MCF 10A (cell line): ENCODE measurements around the gene TFCP2L1. TPM values are rescaled to one million over a fixed set of nuclear protein-coding genes. Genes with fewer than 3 reads are reported as not detected.

Experiments
- BruUV-seq: library from RNA; stranded (reverse); fragments of 400-500 nt; replicated peaks from 2 replicates; lab custom pipeline; 2021; lab: Mats Ljungman, UMichigan
- CTCF ChIA-PET: fragments of 300-600 bp; sonication (Branson Sonifier 250); formaldehyde crosslinking; extraction: SDS; loops from one replicate; lab custom pipeline; 2021; ENCODE audit warnings: antibody characterized with exemption, inconsistent platforms; lab: Yijun Ruan, JAX
- POLR2A ChIA-PET: fragments of 300-600, 350-650 bp; sonication (Branson Sonifier 250); formaldehyde crosslinking; extraction: SDS; loops from one replicate; lab custom pipeline; 2020; ENCODE audit warnings: antibody characterized with exemption, inconsistent platforms; lab: Yijun Ruan, JAX
- DNase-seq: peaks from one replicate; pipeline ENCODE4 v3.0.0-alpha.2; 2018; ENCODE audit not compliant: unreplicated experiment
- H3K27ac Mint-ChIP-seq: one replicate; pipeline ENCODE4 v1.8.0; 2022; ENCODE audit warnings: mild to moderate bottlenecking, low read depth, mixed read lengths; ENCODE audit not compliant: unreplicated experiment
- H3K27me3 Mint-ChIP-seq: one replicate; pipeline ENCODE4 v1.8.0; 2022; ENCODE audit warnings: mixed read lengths; ENCODE audit not compliant: insufficient read depth, unreplicated experiment
- H3K36me3 Mint-ChIP-seq: one replicate; pipeline ENCODE4 v1.8.0; 2022; ENCODE audit warnings: mild to moderate bottlenecking, moderate library complexity, mixed read lengths; ENCODE audit not compliant: insufficient read depth, unreplicated experiment
- H3K4me1 Mint-ChIP-seq: one replicate; pipeline ENCODE4 v1.8.0; 2022; ENCODE audit warnings: mixed read lengths; ENCODE audit not compliant: insufficient read depth, unreplicated experiment
- H3K4me3 Mint-ChIP-seq: one replicate; pipeline ENCODE4 v1.8.0; 2022; ENCODE audit warnings: mild to moderate bottlenecking, moderate library complexity, mixed read lengths; ENCODE audit not compliant: unreplicated experiment
- H3K9me3 Mint-ChIP-seq: one replicate; pipeline ENCODE4 v1.8.0; 2022; ENCODE audit warnings: mixed read lengths; ENCODE audit not compliant: unreplicated experiment
- intact Hi-C: fragments of 100-400 bp; cut with micrococcal nuclease; formaldehyde crosslinking; loops from 2 replicates; pipeline ENCODE4 v1.14.1; 2022
- total RNA-seq: library from RNA; stranded (reverse); gene quantifications from 2 replicates; pipeline ENCODE4 v1.2.3, GENCODE V29; 2022
- TF ChIP-seq, protein P1 (sequence below): fragments of 200-600 bp; IDR thresholded peaks from one replicate; pipeline ENCODE4 v1.8.0; 2022; ENCODE audit warnings: antibody characterized with exemption, mild to moderate bottlenecking; ENCODE audit not compliant: unreplicated experiment

TFCP2L1 gene
- total RNA-seq, 1 experiment from 2014 or later: 22.6 TPM

DNA sequence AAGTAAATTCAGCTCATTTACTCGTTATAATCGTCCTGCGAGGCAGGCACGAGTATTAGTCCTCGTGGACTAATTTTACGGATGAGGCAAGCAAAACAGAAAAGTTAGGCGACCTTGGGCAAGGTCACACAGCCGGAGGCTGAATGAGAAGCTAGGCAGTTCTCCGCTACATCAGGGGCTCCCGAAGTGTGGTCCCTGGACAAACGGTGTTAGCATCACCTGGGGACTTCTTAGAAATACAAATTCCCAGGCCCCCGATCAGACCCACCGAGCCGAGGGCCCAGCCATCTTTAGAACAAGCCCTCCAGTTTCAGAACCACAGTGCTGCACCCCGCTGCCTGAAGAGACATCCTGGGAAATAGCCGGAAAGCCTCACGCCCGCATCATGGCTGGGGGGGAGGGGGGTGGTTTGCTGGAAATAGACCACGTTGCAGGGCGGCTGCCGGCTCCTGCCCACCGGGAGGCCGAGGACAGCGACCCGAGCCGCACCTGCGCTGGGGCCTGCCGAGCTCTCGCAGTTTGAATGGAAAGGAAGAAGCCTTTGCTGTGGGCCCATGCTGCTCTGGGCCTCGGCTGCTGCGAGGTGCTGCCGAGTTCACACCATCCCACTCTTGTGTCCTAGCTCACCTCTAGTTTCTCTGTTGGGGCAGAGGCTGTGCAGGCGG is 72.2 kb downstream of the TFCP2L1 start:
- TF ChIP-seq, protein P1, sequence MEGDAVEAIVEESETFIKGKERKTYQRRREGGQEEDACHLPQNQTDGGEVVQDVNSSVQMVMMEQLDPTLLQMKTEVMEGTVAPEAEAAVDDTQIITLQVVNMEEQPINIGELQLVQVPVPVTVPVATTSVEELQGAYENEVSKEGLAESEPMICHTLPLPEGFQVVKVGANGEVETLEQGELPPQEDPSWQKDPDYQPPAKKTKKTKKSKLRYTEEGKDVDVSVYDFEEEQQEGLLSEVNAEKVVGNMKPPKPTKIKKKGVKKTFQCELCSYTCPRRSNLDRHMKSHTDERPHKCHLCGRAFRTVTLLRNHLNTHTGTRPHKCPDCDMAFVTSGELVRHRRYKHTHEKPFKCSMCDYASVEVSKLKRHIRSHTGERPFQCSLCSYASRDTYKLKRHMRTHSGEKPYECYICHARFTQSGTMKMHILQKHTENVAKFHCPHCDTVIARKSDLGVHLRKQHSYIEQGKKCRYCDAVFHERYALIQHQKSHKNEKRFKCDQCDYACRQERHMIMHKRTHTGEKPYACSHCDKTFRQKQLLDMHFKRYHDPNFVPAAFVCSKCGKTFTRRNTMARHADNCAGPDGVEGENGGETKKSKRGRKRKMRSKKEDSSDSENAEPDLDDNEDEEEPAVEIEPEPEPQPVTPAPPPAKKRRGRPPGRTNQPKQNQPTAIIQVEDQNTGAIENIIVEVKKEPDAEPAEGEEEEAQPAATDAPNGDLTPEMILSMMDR: no peak
- Mint-ChIP-seq H3K27me3 (no peaks in the 10 kb centered on the region), H3K36me3 (peaks cover 36% of the 10 kb centered on the region), H3K27ac (no peak overlapping the region), H3K9me3 (no peaks in the 10 kb centered on the region), H3K4me3 (no peak overlapping the region), H3K4me1 (peaks cover 22% of the 10 kb centered on the region)
- ChIA-PET CTCF (interaction anchor here (0.6 to 1.2 kb wide), 3 partner anchors 117 to 143 kb away, joined by 3 to 5 read pairs (median 4); no protein-coding TSS in a partner anchor), POLR2A (interaction anchor here (0.7 to 7.5 kb wide), 2 partner anchors 14 to 114 kb away, joined by 3 to 69 read pairs; no protein-coding TSS in a partner anchor)
- intact Hi-C loops: loop anchor here (10.0 kb wide), 1 partner anchor 118 kb away; no protein-coding TSS in a partner anchor
- no TSS peak for BruUV-seq
- DNase-seq: no peak

DNA sequence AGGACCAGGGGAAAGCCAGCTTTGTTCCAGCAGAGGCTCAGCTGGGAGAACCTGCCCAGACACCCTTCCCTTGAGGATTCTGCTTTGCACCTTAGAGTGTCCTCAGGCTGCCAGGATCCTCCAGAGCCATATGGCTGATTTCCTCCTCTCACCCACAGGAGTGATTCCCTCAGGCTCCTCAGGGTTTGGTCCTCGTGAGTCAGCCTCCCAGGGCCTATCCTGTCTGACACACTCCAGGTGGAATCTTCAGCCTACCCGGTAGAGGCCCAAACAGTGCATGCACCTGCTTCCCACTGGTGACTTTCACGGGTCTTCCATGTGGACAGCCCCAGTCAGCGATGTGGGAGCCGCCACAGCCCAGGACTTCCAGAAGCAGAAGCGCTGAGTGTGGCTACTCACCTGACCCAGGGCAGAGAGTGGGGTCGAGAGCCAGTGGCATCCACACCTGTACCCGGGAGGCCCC is 73.3 kb downstream of the TFCP2L1 start:
- no TSS peak for BruUV-seq
- Mint-ChIP-seq H3K4me1 (peaks cover 22% of the 10 kb centered on the region), H3K27me3 (no peaks in the 10 kb centered on the region), H3K9me3 (no peaks in the 10 kb centered on the region), H3K27ac (peak overlapping the region; percentile 74), H3K36me3 (peaks cover 27% of the 10 kb centered on the region), H3K4me3 (no peak overlapping the region)
- DNase-seq: peak; percentile 70
- intact Hi-C loops: loop anchor here (10.0 kb wide), 1 partner anchor 117 kb away; no protein-coding TSS in a partner anchor
- TF ChIP-seq, protein P1: no peak
- ChIA-PET POLR2A (interaction anchor here (0.8 to 7.5 kb wide), 3 partner anchors 13 to 82 kb away, joined by 3 to 69 read pairs (median 3); no protein-coding TSS in a partner anchor), CTCF (interaction anchor here (0.5 to 2.3 kb wide), 10 partner anchors 11 to 497 kb away, joined by 3 to 12 read pairs (median 4); no protein-coding TSS in a partner anchor)

DNA sequence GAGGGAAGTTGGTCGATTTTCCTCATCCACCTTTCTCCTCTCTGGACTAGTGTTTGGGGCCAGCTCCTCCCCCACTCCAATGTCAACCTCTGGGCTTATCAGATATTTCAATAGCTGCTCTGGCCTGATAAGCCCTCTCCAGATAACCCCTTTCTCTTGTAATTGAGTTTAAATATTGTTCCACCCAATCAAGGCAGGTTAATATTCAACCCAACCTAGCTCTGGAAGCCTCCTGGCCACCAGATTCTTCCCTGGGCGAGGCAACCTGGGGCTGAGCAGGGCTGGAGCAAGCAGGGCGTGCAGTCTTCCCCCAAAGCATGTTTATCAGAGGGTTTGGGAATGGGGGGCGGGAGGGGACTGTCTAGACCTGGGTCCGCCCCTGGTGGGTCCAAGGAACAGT is 73.8 kb downstream of the TFCP2L1 start:
- TF ChIP-seq, protein P1: no peak
- H3K36me3 Mint-ChIP-seq: peaks cover 22% of the 10 kb centered on the region
- ChIA-PET CTCF (interaction anchor here (0.6 to 2.3 kb wide), 15 partner anchors 11 to 572 kb away, joined by 3 to 12 read pairs (median 4); no protein-coding TSS in a partner anchor), POLR2A (interaction anchor here (0.7 to 7.5 kb wide), 10 partner anchors 13 to 156 kb away, joined by 3 to 69 read pairs (median 3); no protein-coding TSS in a partner anchor)
- H3K4me1 Mint-ChIP-seq: peaks cover 22% of the 10 kb centered on the region
- no peaks in the 10 kb centered on the region for H3K9me3 Mint-ChIP-seq
- intact Hi-C loops: loop anchor here (10.0 kb wide), 1 partner anchor 116 kb away; no protein-coding TSS in a partner anchor
- H3K27ac Mint-ChIP-seq: peak overlapping the region; percentile 74
- BruUV-seq: no TSS peak
- no peak for DNase-seq
- no peaks in the 10 kb centered on the region for H3K27me3 Mint-ChIP-seq
- no peak overlapping the region for H3K4me3 Mint-ChIP-seq

DNA sequence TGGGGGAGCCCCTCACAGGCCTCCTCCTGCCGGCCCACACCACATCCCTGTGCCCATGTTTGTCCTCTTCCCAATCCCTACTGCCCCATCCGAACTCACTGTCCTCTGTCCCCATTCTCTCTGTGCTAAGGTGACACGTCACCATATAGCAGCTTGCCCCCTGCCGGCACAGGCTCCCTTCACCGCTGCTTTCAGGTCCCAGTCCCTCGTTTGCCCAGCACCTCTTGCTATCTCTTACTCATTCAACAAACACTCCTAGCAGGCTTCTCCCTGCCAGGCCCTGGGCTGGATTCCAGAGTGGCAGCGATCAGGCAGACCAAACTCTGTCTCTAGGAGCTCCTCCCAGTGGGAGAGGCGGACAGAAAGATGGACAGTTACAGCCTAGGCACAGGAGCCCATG is 74.3 kb downstream of the TFCP2L1 start:
- CTCF ChIA-PET: interaction anchor here (0.6 to 2.3 kb wide), 15 partner anchors 10 to 573 kb away, joined by 3 to 12 read pairs (median 4); no protein-coding TSS in a partner anchor

More for the DNA sequence above, 74.3 kb downstream of the TFCP2L1 start:
- no peaks in the 10 kb centered on the region for H3K27me3 Mint-ChIP-seq
- BruUV-seq: no TSS peak
- TF ChIP-seq, protein P1: no peak
- peak overlapping the region; percentile 74 for H3K27ac Mint-ChIP-seq
- H3K4me3 Mint-ChIP-seq: peak overlapping the region; percentile 6
- intact Hi-C loops: loop anchor here (10.0 kb wide), 1 partner anchor 116 kb away; no protein-coding TSS in a partner anchor
- H3K4me1 Mint-ChIP-seq: peaks cover 22% of the 10 kb centered on the region
- peaks cover 17% of the 10 kb centered on the region for H3K36me3 Mint-ChIP-seq
- peak; percentile 87 for DNase-seq
- POLR2A ChIA-PET: interaction anchor here (0.5 to 7.5 kb wide), 12 partner anchors 12 to 156 kb away, joined by 3 to 69 read pairs (median 4); no protein-coding TSS in a partner anchor
- H3K9me3 Mint-ChIP-seq: no peaks in the 10 kb centered on the region
